Lung (tissue), 12 donors: Measurements from ENCODE around the gene METRNL. TPM values are rescaled to one million over a fixed set of nuclear protein-coding genes. Genes with fewer than 3 reads are reported as not detected.
"Not testable (repeated sequence)": the region's sequence is repeated elsewhere in the genome, so short reads cannot be mapped to it uniquely, and the experiment has no call there.

Experiments
- ATAC-seq: fragments of 200-7000 bp; cut with Tn5 transposase; one replicate; pipeline ENCODE4 v1.9.1; 2020; ENCODE audit warnings: moderate number of reproducible peaks; ENCODE audit not compliant: insufficient read depth, low FRiP score
- DNase-seq, 3 donors: peaks; one replicate each; pipeline ENCODE4 v3.0.0-alpha.2; 2013 to 2017
- H3K27ac ChIP-seq, 2 donors: one replicate each; pipeline ENCODE4 v1.5.1; 2013; ENCODE audit warnings: mild to moderate bottlenecking in 2 of 2, moderate library complexity in 2 of 2, control low read depth in 1 of 2, inconsistent platforms in 1 of 2, low read depth in 1 of 2, low read length in 1 of 2
- H3K27me3 ChIP-seq, 3 donors: one replicate each; pipeline ENCODE4 v1.5.1; 2013; ENCODE audit warnings: low read length in 2 of 3; ENCODE audit not compliant: control insufficient read depth in 3 of 3, insufficient read depth in 3 of 3
- H3K36me3 ChIP-seq, 4 donors: one replicate each; pipeline ENCODE4 v1.5.1; 2013; ENCODE audit warnings: low read length in 4 of 4, mild to moderate bottlenecking in 1 of 4, moderate library complexity in 1 of 4; ENCODE audit not compliant: control insufficient read depth in 4 of 4, insufficient read depth in 4 of 4
- H3K4me1 ChIP-seq, 5 donors: one replicate each; pipeline ENCODE4 v1.5.1; 2013; ENCODE audit warnings: low read length in 5 of 5, mild to moderate bottlenecking in 2 of 5, moderate library complexity in 1 of 5; ENCODE audit not compliant: control insufficient read depth in 5 of 5, insufficient read depth in 5 of 5
- H3K4me3 ChIP-seq: one replicate; pipeline ENCODE4 v1.5.1; 2013; ENCODE audit warnings: mild to moderate bottlenecking, control low read depth, moderate library complexity
- H3K9ac ChIP-seq, 2 donors: one replicate each; pipeline ENCODE4 v1.5.1; 2013; ENCODE audit warnings: low read length in 2 of 2, control low read depth in 1 of 2; ENCODE audit not compliant: insufficient read depth in 1 of 2
- H3K9me3 ChIP-seq, 4 donors: one replicate each; pipeline ENCODE4 v1.5.1; 2013; ENCODE audit warnings: low read length in 3 of 4, mild to moderate bottlenecking in 1 of 4, moderate library complexity in 1 of 4; ENCODE audit not compliant: control insufficient read depth in 4 of 4, insufficient read depth in 3 of 4
- WGBS, 2 donors: extraction: QIAGEN DNeasy Blood & Tissue Kit; methylation state at CpG; one replicate each; pipeline ENCODE4 v1.1.7; 2013; 5-methylcytosine and 5-hydroxymethylcytosine counted together
- polyA plus RNA-seq, 2 donors: library from polyadenylated mRNA; stranded (reverse); fragments of 200-250 nt; gene quantifications; one replicate each; pipeline ENCODE4 v1.2.1, GENCODE V29; 2013
- total RNA-seq, 2 donors: library from RNA; depleted of rRNA in 1 of 2; stranded (reverse); fragments of >200 nt in 1 of 2; gene quantifications; one replicate each; pipeline ENCODE4 v1.2.1, GENCODE V29; 2014 to 2021
- TF ChIP-seq, protein P1 (sequence below): IDR thresholded peaks from 2 replicates; pipeline ENCODE4 v1.5.1; 2012; ENCODE audit warnings: mild to moderate bottlenecking; ENCODE audit errors: control extremely low read depth, extremely low read depth
- donor health status: control.
- donor health status: control.
- donor health status: Bipolar disorder and iron deficiency.
- donor health status: healthy.
- donor health status: DM: yes; HTN: yes; CAD: no.

The METRNL gene
- total and polyA plus RNA-seq, 4 donors: 48.2 to 181 (median 65.0) TPM

DNA sequence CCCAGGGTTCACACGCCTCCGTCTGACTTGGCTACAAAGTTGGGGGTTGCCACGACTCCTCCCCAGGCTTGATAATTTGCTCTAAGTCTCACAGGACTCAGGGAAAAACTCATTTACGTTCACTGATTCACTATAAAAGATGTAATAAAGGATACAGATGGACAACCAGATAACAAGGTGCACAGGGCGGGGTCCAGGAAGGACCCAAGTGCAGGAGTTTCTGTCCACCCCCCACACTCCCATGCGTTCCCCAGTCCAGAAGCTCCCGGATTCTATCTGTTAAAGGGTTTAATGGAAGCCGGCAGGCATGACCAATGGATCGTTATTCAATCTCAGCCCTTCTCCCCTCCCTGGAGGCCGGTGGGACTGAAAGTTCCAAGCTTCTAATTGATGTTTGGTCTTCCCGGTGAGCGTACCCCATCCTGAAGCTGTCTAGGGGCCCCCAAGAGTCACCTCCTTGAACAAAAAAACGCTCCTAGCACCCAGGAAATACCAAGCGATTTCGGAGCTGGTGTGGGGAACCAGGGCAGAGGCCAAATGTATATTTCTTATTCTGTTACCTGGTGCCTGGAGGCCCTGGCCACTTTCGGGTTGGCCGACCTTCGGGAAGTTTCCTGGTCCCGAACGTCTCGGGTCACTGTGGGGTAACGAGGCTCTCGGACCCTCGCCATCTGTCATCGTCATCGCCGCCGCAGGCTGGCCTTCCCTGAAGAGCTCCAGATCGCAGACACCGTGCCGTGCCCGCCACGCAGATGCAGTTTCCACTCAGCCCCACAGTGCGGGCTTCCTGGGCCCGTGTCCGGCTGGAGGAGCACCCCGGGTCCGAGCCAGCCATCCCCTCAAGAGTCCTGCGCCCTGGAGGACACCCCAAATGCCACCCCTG is 13.5 kb upstream of the METRNL start:
- WGBS, 2 donors: 92 to 93% methylated on average over 39 of the region's 39 CpGs
- Histone ChIP-seq H3K36me3 (no peaks in the 10 kb centered on the region), H3K27me3 (no peaks in the 10 kb centered on the region), H3K9ac (no peak overlapping the region), H3K4me1 (peaks cover 0 to 4% (median 2%) of the 10 kb centered on the region in 5 donors), H3K9me3 (peaks cover 0 to 2% (median 0%) of the 10 kb centered on the region in 4 donors), H3K27ac (no peak overlapping the region), H3K4me3 (no peak overlapping the region)
- DNase-seq: no peak
- no peak for ATAC-seq
- TF ChIP-seq, protein P1, sequence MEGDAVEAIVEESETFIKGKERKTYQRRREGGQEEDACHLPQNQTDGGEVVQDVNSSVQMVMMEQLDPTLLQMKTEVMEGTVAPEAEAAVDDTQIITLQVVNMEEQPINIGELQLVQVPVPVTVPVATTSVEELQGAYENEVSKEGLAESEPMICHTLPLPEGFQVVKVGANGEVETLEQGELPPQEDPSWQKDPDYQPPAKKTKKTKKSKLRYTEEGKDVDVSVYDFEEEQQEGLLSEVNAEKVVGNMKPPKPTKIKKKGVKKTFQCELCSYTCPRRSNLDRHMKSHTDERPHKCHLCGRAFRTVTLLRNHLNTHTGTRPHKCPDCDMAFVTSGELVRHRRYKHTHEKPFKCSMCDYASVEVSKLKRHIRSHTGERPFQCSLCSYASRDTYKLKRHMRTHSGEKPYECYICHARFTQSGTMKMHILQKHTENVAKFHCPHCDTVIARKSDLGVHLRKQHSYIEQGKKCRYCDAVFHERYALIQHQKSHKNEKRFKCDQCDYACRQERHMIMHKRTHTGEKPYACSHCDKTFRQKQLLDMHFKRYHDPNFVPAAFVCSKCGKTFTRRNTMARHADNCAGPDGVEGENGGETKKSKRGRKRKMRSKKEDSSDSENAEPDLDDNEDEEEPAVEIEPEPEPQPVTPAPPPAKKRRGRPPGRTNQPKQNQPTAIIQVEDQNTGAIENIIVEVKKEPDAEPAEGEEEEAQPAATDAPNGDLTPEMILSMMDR: no peak

DNA sequence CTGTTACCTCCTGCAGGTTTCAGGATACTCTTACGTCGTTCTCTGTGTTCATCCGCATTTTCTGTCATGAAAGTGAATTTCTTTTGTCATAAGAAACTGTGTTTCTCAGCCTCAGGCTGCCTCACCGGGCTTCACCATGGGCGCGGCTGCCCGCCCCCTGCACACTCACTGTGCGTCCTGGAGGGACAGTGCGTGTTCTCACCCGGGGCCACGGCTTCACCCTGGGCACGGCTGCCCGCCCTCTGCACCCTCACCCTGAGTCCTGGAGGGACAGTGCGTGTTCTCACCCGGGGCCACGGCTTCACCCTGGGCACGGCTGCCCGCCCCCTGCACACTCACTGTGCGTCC is 12.9 kb upstream of the METRNL start:
- H3K4me3 ChIP-seq, DNase-seq, H3K4me1 ChIP-seq, H3K27me3 ChIP-seq, H3K9me3 ChIP-seq, H3K9ac ChIP-seq, H3K36me3 ChIP-seq, H3K27ac ChIP-seq, ATAC-seq: not testable (repeated sequence)
- WGBS, 2 donors: 91 to 93% methylated on average over 11 to 19 of the region's 19 CpGs

DNA sequence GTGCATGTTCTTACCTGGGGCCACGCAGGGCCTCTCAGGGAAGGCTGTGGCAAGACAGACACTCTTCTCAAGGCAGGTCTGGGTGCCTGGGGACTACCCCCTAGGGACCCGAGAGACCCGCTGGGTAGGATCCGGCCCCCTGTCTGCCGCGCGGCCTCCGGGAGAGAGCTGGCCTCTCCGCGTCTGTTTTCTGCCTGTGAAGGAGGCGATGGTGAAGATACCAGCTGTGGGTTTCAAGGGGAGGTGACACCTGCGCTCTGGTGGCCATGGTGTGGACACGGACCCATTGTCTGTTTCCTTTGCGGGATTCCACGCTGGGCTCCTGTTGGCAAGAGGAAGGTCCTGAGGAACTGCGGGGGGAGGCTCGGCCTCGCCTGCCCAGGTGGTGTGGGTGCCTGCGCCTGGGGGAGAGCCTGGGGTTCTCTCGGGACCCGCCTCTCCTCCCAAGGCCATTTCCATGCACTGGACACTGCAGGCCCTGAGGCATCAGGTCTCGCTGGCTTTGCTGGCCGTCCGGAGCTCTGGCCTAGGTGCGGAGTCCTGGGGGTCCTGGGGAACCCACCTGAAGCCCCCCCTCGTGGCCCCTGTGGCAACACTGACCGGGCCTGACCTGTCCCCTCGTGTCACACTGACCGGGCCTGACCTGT is 12.2 kb upstream of the METRNL start:
- Histone ChIP-seq H3K36me3 (no peaks in the 10 kb centered on the region), H3K4me3 (no peak overlapping the region), H3K27me3 (no peaks in the 10 kb centered on the region), H3K9ac (no peak overlapping the region), H3K9me3 (peaks cover 0 to 2% (median 0%) of the 10 kb centered on the region in 4 donors), H3K27ac (no peak overlapping the region), H3K4me1 (peaks cover 0 to 4% (median 2%) of the 10 kb centered on the region in 5 donors)
- peak in 1 of 3 donors; percentile 9 for DNase-seq
- TF ChIP-seq, protein P1: no peak
- WGBS, 2 donors: 92 to 94% methylated on average over 29 of the region's 29 CpGs
- no peak for ATAC-seq

DNA sequence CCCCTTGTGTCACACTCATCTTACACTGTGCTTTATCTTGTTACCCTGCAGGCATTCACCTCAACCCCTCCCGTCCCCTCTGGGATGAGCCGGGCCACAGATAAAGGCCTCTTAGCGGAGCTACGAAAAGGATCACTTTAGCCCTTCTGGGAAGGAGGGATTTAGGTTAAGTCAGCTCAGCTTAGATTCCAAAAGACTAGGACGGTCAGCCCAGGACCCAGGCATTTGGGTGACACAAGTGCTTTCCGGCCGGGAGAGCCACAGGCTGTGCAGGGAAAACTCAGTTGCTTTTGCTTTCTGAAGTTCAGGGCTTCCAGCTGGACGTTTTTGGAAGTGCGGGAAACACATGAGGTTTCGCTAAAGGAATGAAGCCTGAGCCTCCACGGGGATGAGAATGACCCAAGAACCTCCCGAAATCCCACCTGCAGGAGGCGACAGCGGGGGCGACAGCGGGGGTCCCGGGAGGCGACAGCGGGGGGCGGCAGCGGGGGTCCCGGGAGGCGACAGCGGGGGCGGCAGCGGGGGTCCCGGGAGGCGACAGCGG is 11.6 kb upstream of the METRNL start:
- Histone ChIP-seq H3K27me3 (no peaks in the 10 kb centered on the region), H3K36me3 (no peaks in the 10 kb centered on the region), H3K4me1 (peaks cover 0 to 4% (median under 1%) of the 10 kb centered on the region in 5 donors), H3K4me3 (no peak overlapping the region), H3K27ac (no peak overlapping the region), H3K9ac (no peak overlapping the region), H3K9me3 (peaks cover 0 to 2% (median 0%) of the 10 kb centered on the region in 4 donors)
- no peak for ATAC-seq
- DNase-seq: peak in 1 of 3 donors; percentile 11
- TF ChIP-seq, protein P1: no peak
- WGBS, 2 donors: 82 to 83% methylated on average over 26 to 29 of the region's 29 CpGs
